Stimulated activated CD4-positive, alpha-beta T cell treated with anti-CD3 and anti-CD28 coated beads, Interleukin-12 subunit alpha, Interleukin-12 subunit beta, amount 100 ng/mL, for 4 hours (primary cell): Measurements from ENCODE around the gene HPN.
A peak's percentile ranks its signal among the peaks of the same experiment; 100 is the strongest.

Experiments used
- DNase-seq: peaks from one replicate; pipeline ENCODE4 v3.0.0-alpha.2; 2020

HPN gene

GRCh38 chr19:35108730-35109129 is 67.2 kb downstream of the HPN start:
- no peak for DNase-seq

GRCh38 chr19:35109395-35110112 is 68.0 kb downstream of the HPN start:
- no peak for DNase-seq

- DNase-seq, result no peak
Measured at GRCh38 chr19:35110974-35111373, 69.5 kb downstream of the HPN start.

DNA sequence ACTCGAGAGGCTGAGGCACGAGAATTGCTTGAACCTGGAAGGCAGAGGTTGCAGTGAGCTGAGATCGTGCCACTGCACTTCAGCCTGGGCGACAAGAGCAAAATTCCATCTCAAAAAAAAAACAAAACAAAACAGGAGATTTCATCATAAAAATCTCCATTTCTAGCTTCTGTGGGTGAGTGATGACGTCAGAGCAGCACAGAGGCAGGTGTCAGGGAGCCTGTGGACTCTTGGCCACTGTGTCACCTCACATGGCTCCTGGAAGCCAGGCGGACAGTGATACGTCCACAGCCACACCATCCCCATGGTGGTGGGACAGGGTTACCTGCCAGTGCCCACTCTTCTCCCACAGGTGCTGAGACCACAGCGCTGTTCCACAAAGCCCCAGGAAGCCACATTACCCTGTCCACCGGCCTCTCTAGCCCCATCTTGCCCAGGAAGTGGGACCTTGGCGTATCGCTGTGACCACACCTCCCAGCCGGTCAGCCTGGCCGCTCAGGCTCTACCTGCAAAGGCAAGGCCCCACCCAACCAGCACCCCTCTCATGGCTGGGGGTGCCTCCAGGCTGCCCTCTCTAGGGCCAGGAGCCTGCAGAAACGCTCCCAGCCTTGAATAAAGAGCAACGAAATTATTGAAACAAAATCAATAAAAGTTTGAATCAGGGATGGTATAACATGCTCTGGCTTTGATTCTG is 71.6 kb downstream of the HPN start:
- no peak for DNase-seq

- DNase-seq, result peak; percentile 69
Measured at GRCh38 chr19:35114353-35115176, 73.0 kb downstream of the HPN start.

GRCh38 chr19:35115177-35115951 is 73.8 kb downstream of the HPN start, which contains the start of gene FXYD3:
FXYD3 (plus strand) TSS chr19:35115823; CDS start chr19:35119377, 3,554 bp downstream.
- no peak for DNase-seq
